Activated T-helper 17 cell treated with anti-CD3 and anti-CD28 coated beads, Interleukin-2, amount 50 U/mL, for 72 hours (primary cell): ENCODE measurements around the gene HMGB4. TPM values are rescaled to one million over a fixed set of nuclear protein-coding genes. Genes with fewer than 3 reads are reported as not detected.

Source experiments
- ATAC-seq: fragments of 150-1000 bp; cut with Tn5 transposase; replicated peaks from 2 replicates; pipeline ENCODE4 v1.10.0; 2021; ENCODE audit warnings: mild to moderate bottlenecking, moderate library complexity
- H3K27ac Mint-ChIP-seq: one replicate; pipeline ENCODE4 v1.8.0; 2022; ENCODE audit warnings: mixed read lengths
- H3K27me3 Mint-ChIP-seq: one replicate; pipeline ENCODE4 v1.8.0; 2022; ENCODE audit warnings: mixed read lengths
- H3K36me3 Mint-ChIP-seq: one replicate; pipeline ENCODE4 v1.8.0; 2022; ENCODE audit warnings: low read depth, mild to moderate bottlenecking, mixed read lengths
- H3K4me1 Mint-ChIP-seq: one replicate; pipeline ENCODE4 v1.8.0; 2022; ENCODE audit warnings: mixed read lengths
- H3K4me3 Mint-ChIP-seq: one replicate; pipeline ENCODE4 v1.8.0; 2022; ENCODE audit warnings: mild to moderate bottlenecking, mixed read lengths
- H3K9me3 Mint-ChIP-seq: one replicate; pipeline ENCODE4 v1.8.0; 2022; ENCODE audit warnings: mixed read lengths
- total RNA-seq, 2 donors: library from RNA; stranded (reverse); gene quantifications; one replicate each; pipeline ENCODE4 v1.2.3, GENCODE V29; 2022

HMGB4 gene
- total RNA-seq, 2 donors from 2014 or later, result not detected

DNA sequence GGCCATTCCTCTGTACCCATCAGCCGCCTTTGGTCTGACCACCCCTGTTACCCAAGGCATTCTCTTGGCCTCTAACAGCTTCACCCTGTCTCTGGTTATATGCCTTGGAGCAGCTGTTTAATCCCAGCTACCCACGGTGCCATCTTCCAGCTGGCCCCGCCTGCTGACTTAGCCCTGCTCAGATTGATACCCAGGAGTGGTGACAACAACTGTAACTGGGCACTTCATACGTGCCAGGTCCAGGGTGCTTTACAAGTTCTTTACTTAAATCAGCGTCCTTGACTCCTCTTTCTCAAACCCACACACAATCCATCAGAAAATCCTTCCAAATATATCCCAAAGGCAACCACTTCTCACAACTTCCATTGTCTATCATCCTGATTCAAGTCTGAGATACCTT is 37.2 kb upstream of the HMGB4 start:
- no peaks in the 10 kb centered on the region for H3K36me3 Mint-ChIP-seq

DNA sequence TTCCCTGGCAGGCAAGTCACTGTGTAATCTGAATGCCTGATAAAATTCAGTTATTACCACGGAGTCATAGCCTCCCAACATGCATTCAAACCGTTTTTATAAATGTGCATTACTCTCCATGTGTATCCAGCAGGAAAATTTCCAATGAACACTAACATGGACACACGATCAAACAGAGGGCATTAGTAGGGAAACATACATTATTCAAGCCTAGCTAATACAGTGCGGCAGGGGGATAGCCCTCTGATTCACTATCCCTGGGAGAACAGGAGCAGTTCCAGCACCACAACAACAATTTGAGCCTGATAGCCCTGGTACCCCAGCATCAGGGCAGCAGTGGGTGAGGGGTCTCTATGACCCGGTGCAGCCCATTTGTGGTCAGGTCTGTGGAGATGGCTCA is 35.8 kb upstream of the HMGB4 start:
- Mint-ChIP-seq H3K4me1 (no peaks in the 10 kb centered on the region), H3K27ac (no peak overlapping the region), H3K27me3 (peaks cover 16% of the 10 kb centered on the region), H3K4me3 (no peak overlapping the region), H3K36me3 (no peaks in the 10 kb centered on the region), H3K9me3 (no peaks in the 10 kb centered on the region)
- no peak for ATAC-seq

More for the DNA sequence above, 37.2 kb upstream of the HMGB4 start:
- Mint-ChIP-seq H3K9me3 (no peaks in the 10 kb centered on the region), H3K4me1 (no peaks in the 10 kb centered on the region), H3K27me3 (peaks cover 26% of the 10 kb centered on the region), H3K27ac (no peak overlapping the region), H3K4me3 (no peak overlapping the region)
- ATAC-seq, result no peak

DNA sequence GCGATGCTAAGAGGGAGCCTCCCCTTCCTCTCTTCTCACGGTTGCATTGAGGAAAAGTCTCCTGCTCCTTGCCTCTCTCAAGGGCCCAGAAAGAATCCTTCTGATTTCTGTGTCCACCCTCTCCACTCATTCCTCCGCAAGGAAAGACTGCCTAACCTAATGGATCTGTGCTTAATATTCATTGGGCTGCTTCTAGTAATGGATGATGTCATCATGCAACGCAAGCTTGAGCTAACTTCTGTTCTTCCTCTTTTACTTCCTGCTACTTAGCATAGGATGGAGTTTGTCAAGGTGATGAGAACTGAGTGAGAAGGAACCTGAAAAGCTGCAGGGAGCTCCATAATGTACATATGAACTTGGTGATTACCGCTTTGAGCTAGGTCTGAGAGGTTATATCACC is 35.2 kb upstream of the HMGB4 start:
- H3K9me3 Mint-ChIP-seq, result no peaks in the 10 kb centered on the region
- H3K36me3 Mint-ChIP-seq, result no peaks in the 10 kb centered on the region
- ATAC-seq, result no peak
- H3K4me3 Mint-ChIP-seq, result no peak overlapping the region
- no peak overlapping the region for H3K27ac Mint-ChIP-seq
- peaks cover 16% of the 10 kb centered on the region for H3K27me3 Mint-ChIP-seq
- H3K4me1 Mint-ChIP-seq, result no peaks in the 10 kb centered on the region

DNA sequence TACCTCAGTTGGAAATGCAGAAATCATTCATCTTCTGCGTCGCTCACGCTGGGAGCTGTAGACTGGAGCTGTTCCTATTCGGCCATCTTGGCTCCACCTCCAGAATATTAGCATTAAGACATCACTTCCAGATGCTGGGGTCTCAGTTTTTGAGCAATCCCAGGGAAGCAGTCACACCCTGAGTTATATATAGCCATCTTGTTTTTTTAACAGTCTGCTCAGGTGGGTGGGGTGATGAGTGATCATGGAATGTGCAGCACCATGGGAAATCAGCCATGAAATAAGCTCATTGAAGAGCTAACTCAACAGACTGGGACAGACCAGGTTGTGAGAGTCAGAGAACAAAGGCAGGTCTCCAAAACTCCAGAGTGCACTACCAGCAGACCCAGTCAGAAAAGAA is 27.0 kb upstream of the HMGB4 start:
- H3K9me3 Mint-ChIP-seq, result no peaks in the 10 kb centered on the region

DNA sequence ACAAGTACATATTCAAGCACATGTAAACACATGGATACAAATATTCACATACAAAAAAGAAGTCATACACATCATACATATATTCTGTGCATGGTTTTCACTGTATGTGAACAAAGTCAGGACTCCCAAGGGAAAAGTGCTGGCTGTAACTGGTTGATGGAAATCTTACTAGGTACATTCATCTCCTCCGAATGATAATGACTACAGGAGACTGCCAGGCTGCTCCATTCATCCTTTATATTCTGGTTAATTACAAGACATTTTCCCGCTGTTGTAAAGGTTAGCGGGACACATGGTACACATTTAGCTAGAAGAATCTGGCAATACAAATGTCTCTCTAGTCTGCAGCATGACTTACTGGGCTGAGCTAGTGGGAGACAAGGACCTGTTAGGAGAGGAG is 26.2 kb upstream of the HMGB4 start:
- Mint-ChIP-seq H3K4me3 (no peak overlapping the region), H3K9me3 (no peaks in the 10 kb centered on the region), H3K4me1 (no peaks in the 10 kb centered on the region), H3K27me3 (peaks cover 9% of the 10 kb centered on the region), H3K36me3 (no peaks in the 10 kb centered on the region), H3K27ac (no peak overlapping the region)
- ATAC-seq, result no peak

More for the DNA sequence above, 27.0 kb upstream of the HMGB4 start:
- no peak overlapping the region for H3K4me3 Mint-ChIP-seq
- no peak overlapping the region for H3K27ac Mint-ChIP-seq
- ATAC-seq, result no peak
- no peaks in the 10 kb centered on the region for H3K4me1 Mint-ChIP-seq
- H3K36me3 Mint-ChIP-seq, result no peaks in the 10 kb centered on the region
- peaks cover 4% of the 10 kb centered on the region for H3K27me3 Mint-ChIP-seq

DNA sequence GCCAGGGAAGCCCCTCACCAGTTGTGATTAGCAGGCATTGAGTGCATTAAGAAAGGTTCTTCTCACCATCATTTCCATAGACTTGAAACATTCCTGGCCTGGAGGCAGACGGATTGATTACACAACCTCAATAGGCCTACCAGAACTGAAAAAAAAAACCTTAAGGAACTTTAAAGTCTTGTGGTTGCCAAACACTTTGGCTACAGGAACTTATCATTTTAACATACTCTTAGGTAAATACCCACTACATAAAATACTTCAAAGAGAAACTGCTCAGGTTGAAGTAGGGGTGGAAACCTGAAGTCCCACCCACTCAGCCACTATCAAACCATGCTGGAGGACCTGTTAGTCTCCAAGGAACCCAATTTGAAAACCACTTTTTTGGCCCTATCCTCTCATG is 22.4 kb upstream of the HMGB4 start:
- no peaks in the 10 kb centered on the region for H3K36me3 Mint-ChIP-seq
- H3K9me3 Mint-ChIP-seq, result no peaks in the 10 kb centered on the region
- peaks cover 9% of the 10 kb centered on the region for H3K27me3 Mint-ChIP-seq
- H3K27ac Mint-ChIP-seq, result no peak overlapping the region
- no peak for ATAC-seq
- no peaks in the 10 kb centered on the region for H3K4me1 Mint-ChIP-seq
- H3K4me3 Mint-ChIP-seq, result no peak overlapping the region

DNA sequence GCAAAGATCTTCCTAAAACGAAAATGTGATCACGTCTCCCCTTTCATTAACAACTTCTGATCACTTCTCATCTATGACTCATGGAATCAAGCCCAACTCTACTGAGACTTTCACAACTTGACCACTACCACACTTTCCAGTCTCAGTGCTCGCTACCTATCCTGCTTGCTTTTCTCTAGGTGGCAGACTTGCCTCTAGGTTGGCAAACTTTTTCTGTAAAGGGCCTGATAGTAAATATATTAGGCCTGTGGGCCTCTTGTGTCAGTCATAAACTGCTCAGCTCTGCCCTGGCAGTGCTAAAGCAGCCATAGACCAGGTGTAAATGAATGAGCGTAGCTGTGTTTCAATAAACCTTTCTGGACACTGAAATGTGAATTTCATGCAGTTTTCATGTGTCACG is 21.5 kb upstream of the HMGB4 start:
- H3K4me1 Mint-ChIP-seq, result no peaks in the 10 kb centered on the region
- H3K36me3 Mint-ChIP-seq, result no peaks in the 10 kb centered on the region
- peaks cover 9% of the 10 kb centered on the region for H3K27me3 Mint-ChIP-seq
- no peak for ATAC-seq
- no peaks in the 10 kb centered on the region for H3K9me3 Mint-ChIP-seq
- no peak overlapping the region for H3K4me3 Mint-ChIP-seq
- H3K27ac Mint-ChIP-seq, result no peak overlapping the region

DNA sequence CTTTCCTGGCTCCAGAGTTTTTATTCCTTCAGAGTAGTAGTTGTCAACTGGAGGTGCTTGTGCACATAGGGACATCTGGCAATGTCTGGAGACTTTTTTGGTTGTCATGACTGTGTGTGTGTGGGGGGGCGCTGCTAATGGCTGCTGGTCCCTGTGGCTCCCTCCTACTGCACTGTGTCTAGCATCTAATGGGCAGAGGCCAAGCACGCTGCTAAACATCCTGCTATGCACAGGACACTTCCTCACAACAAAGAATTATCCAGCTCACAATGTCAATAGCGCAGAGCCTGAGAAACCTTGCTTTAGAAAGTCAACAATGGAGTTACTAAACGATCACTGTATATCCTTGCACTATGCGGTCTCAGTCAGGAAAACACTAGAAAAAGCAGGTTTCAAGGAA is 19.7 kb upstream of the HMGB4 start:
- ATAC-seq, result no peak
- Mint-ChIP-seq H3K27ac (no peak overlapping the region), H3K4me3 (no peak overlapping the region)

DNA sequence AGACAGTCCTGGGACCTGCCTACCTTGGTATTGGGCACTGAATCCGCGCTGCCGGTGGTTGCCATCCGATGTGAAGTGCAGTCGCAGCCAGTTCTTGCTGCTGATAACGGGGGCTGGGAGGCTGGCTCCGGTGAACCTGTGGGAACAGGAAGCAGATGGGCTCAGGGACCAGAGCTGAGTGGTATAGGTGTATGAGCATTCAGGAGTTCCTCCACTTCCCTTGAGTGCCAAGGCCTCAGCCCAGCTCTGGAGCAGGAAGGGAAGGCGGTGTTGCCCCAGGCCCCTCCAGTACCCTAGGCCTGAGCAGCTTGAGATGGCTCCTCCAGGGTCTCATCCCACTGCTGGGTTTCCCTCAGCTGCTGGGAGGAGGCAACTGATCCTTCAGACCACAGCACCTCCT is 17.0 kb upstream of the HMGB4 start:
- no peak overlapping the region for H3K27ac Mint-ChIP-seq
- peaks cover 15% of the 10 kb centered on the region for H3K27me3 Mint-ChIP-seq
- H3K4me1 Mint-ChIP-seq, result no peaks in the 10 kb centered on the region
- H3K36me3 Mint-ChIP-seq, result no peaks in the 10 kb centered on the region
- H3K9me3 Mint-ChIP-seq, result no peaks in the 10 kb centered on the region
- H3K4me3 Mint-ChIP-seq, result no peak overlapping the region
- no peak for ATAC-seq

More for the DNA sequence above, 19.7 kb upstream of the HMGB4 start:
- no peaks in the 10 kb centered on the region for H3K4me1 Mint-ChIP-seq
- H3K9me3 Mint-ChIP-seq, result no peaks in the 10 kb centered on the region
- H3K36me3 Mint-ChIP-seq, result no peaks in the 10 kb centered on the region
- peaks cover 7% of the 10 kb centered on the region for H3K27me3 Mint-ChIP-seq

DNA sequence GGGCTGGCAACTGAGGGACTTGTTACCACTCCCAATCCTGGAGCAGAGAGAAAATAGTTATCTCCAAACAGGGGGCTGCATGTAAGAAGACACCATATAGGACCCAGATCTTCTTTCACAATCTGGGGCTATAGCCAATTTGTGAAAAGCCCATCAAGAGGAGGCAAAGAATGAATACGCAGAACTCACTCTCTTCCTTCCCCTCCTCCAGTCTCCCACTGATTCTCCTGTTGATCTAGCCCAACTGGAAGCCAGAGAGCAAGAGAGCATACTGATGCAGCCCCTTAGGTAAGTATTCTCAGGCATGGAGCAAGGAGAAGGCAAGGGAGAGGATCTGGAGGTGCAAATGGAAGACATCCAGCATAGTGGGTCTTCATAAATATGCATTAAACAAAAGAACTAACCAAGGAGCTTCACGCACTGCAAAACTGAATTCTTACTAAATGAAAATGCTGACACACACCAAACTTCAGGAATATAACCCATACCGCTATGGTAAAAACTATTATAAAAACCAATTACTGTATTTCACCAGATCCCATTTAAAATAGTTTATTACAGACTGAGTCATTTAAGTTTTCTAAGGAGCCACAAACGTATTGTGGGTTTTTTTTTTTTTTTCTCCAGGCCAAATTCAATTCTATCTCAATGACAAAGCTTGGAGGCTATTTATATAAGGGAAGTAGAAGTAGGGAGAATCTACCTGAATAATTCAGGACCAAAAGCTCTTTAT is 15.5 kb upstream of the HMGB4 start:
- H3K27me3 Mint-ChIP-seq, result peaks cover 18% of the 10 kb centered on the region
- no peaks in the 10 kb centered on the region for H3K4me1 Mint-ChIP-seq
- H3K4me3 Mint-ChIP-seq, result no peak overlapping the region
- ATAC-seq, result no peak
- no peak overlapping the region for H3K27ac Mint-ChIP-seq
- H3K36me3 Mint-ChIP-seq, result no peaks in the 10 kb centered on the region
- H3K9me3 Mint-ChIP-seq, result peaks cover 4% of the 10 kb centered on the region

DNA sequence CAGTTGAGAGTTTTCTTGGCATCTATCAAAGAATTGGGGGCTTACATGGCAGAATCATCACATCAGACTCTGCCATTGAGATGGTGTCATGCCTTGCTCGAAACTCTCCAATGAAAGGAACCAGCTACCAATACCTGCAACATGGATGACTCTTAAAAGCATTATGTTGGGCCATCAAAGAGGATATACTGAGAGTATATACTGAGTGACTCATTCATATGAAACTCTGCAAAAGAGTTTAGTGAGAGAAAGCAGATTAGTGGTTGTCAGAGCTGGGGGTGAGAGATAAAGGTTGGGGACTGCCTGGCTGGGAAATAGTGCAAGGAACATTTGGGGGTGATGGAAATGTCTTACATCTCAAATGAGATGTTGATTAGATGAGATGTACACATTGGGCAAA is 14.7 kb upstream of the HMGB4 start:
- H3K4me3 Mint-ChIP-seq, result no peak overlapping the region
- H3K9me3 Mint-ChIP-seq, result peaks cover 7% of the 10 kb centered on the region
- peak; percentile 60 for ATAC-seq
- no peak overlapping the region for H3K27ac Mint-ChIP-seq
- no peaks in the 10 kb centered on the region for H3K4me1 Mint-ChIP-seq
- no peaks in the 10 kb centered on the region for H3K36me3 Mint-ChIP-seq
- H3K27me3 Mint-ChIP-seq, result peaks cover 22% of the 10 kb centered on the region

DNA sequence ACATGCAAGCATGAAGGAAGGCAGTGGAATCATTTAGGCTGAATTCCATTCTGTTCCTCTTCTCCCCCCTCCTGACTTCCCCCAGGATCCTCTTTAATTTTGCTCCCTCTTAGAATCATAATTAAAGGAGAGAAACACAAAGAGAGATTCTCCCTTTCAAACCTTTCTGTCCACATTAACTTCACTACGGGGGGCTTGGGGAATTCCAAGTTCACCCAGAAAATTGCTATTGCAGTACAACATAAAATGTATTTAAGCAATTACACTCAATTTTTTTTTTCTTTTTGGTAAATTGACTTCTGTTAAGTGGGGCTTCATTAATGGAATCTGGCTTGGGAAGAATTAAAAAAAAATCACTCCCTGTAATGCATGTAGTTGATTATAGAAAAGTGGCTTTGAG is 13.4 kb upstream of the HMGB4 start:
- Mint-ChIP-seq H3K36me3 (no peaks in the 10 kb centered on the region), H3K9me3 (peaks cover 7% of the 10 kb centered on the region), H3K4me1 (no peaks in the 10 kb centered on the region), H3K4me3 (no peak overlapping the region), H3K27ac (no peak overlapping the region), H3K27me3 (peaks cover 23% of the 10 kb centered on the region)
- no peak for ATAC-seq

DNA sequence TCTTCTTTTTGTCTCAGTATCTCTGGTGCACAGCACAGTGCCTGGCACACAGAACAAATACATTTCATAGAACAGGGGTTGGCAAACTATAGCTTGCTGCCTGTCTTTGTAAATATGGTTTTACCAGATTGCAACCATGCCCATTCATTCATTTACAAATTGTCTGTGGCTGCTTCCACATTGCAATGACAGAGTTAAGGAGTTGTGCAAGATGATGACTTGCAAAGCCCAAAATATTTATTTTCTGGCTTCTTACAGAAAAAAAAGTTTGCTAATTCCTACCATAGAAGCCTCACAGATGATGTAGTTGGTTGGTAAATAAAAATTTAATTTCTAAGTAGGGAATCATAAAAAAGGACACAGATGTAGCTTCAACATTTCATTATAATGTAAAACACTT is 11.2 kb upstream of the HMGB4 start:
- no peak for ATAC-seq
- Mint-ChIP-seq H3K27me3 (peaks cover 31% of the 10 kb centered on the region), H3K4me3 (no peak overlapping the region), H3K36me3 (no peaks in the 10 kb centered on the region), H3K27ac (no peak overlapping the region), H3K4me1 (no peaks in the 10 kb centered on the region), H3K9me3 (peaks cover 7% of the 10 kb centered on the region)

DNA sequence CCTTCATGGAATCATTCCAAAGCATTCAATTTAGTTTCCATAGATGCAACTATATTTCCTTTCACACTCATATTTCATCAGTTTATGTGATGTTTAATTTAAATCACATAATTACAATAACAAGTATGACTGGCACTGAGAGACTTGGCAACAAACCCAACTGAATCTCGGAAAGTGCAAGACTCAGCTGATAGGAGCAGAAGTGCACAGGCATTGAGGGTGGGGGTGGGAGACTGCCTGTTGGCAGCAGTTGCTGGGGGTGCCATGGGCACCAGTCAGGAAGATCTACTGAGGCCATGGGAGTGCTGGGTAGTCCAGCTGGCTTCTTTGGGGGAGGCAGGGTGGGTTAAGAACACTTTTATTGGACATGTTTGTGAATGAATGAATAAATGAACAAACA is 10.4 kb upstream of the HMGB4 start:
- ATAC-seq, result no peak
- Mint-ChIP-seq H3K9me3 (peaks cover 7% of the 10 kb centered on the region), H3K36me3 (no peaks in the 10 kb centered on the region), H3K4me3 (no peak overlapping the region), H3K4me1 (no peaks in the 10 kb centered on the region), H3K27me3 (peaks cover 31% of the 10 kb centered on the region), H3K27ac (no peak overlapping the region)

DNA sequence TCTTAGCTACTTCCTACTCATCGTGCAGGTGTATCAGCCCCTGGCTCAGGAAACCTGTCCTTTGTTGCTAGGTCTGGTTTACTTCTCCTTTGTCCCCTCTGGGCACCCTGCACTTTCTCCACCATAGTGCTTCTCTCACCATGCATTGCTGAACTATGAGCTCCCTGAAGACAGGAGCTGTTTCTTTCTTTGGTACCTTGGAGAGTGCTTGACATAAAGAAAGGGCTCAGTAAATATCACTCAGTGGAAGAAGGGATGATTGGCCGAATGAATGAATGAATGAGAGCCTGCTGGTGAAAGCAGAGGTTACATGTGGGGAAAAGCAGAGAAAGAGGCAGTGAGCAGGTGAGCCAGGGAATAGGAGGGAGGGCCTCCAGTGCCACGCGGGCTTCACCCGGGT is 9.8 kb upstream of the HMGB4 start:
- ATAC-seq, result no peak
- H3K4me1 Mint-ChIP-seq, result no peaks in the 10 kb centered on the region
- no peak overlapping the region for H3K4me3 Mint-ChIP-seq
- peaks cover 7% of the 10 kb centered on the region for H3K9me3 Mint-ChIP-seq
- peaks cover 30% of the 10 kb centered on the region for H3K27me3 Mint-ChIP-seq
- no peak overlapping the region for H3K27ac Mint-ChIP-seq
- no peaks in the 10 kb centered on the region for H3K36me3 Mint-ChIP-seq

DNA sequence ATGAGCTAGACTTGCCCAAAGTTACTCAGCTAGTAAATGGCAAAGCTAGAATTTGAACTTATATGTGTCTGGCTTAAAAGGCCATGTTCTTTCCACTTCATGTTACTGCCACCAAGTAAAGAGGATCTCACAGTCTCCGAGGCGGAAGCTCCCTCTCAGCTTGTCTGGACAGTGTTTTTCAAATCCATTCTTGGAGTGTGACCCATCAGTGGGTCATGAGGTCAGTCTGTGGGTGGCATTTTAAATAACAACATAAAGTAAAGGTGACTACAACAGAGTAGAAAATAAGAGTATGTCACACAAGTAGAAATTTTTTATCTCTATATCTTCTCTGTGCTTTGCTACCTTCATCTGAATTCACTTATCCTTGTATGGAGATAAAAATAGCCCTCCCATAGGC is 3.2 kb upstream of the HMGB4 start:
- Mint-ChIP-seq H3K9me3 (no peaks in the 10 kb centered on the region), H3K4me3 (no peak overlapping the region), H3K36me3 (no peaks in the 10 kb centered on the region), H3K27ac (no peak overlapping the region), H3K27me3 (peaks cover 31% of the 10 kb centered on the region), H3K4me1 (no peaks in the 10 kb centered on the region)
- ATAC-seq, result no peak
